ENCODE data around the gene GNA12.
"Not testable (repeated sequence)": the region's sequence is repeated elsewhere in the genome, so short reads cannot be mapped to it uniquely, and the experiment has no call there.

GNA12 gene

GRCh38 chr7:2691011-2691707 is 152.9 kb downstream of the GNA12 start:
- no peak for DNase-seq (ENCODE audit: low spot score)

DNA sequence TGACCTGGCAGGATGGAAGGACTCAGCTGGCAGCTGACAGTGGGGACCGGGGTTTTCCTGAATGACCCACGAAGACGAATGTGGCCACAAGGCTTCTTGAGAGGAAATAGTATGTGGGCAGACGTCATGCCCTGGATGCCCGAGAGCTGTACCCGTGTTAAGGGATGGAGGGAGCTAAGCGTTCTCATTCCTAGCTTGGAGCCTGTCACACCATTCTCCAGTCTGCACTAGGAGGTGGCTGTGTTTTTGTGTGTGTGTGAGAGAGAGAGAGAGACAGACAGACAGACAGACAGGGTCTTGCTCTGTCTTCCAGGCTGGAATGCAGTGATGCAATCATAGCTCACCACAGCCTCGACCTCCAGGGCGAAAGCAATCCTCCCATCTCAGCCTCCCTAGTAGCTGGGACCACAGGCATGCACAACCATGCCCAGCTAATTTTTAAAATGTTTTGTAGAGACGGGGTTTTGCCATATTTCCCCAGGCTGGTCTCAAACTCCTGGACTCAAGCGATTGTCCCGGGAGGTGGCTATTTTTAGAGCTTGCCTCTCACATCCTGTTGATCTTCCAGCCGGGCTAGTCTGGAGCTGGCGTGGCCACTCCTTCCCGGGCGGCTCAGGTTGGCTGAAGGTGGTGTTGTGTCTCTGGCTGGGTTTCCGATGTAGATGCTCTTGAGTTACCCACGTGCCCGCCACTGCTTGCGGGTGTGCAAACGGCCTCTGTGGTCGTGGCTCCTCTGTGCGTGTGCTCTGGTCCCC is 154.0 kb downstream of the GNA12 start:
- DNase-seq (ENCODE audit: low spot score): no peak

GRCh38 chr7:2689343-2689847 is 154.7 kb downstream of the GNA12 start:
- no peak for DNase-seq (ENCODE audit: low spot score)

DNA sequence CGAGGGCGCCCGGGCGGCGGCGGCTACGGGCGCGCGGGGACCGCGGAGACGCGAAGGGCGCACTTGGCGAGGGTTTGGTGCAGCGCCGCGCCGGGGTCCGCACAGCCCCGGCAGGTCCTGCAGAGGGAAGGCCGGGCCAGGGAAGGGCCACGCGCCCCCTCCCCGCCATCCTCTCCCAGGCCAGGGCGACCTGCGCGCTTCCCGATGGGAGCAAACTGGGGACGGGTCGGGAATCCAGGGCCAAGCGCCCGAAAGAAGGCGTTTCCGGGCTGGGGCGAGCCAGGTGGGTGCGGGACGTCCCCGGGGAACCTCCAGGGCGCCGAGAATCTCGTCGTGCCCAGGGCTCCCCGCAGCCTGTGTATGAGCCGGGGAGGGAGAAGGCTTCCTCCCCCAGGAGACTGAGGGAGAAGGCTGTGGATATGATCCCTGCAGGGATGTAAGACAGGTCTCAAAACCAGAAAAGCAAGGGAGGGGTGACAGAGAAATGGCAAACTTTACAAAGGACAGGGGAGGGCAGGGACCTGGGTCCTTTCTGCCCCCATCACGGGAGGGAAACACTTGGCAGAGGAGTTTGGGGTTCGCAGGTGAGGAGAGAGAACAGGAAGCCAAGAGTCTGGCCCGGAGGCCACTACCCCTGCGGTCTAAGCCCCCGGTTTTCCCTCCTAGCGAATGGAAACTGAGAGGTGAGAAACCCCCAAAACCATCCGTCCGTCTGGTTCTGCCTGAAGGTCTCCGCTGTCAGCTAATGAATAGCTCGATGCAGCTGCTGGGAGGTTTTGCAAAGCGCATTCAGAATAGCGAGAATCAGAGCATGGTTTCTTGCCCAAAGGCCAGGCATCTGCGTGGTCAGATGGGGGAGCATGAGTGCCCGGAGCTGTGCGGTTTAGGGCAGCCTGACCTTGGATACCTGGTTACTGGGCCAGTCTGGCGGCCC is 155.4 kb downstream of the GNA12 start:
- DNase-seq (ENCODE audit: low spot score): no peak

DNA sequence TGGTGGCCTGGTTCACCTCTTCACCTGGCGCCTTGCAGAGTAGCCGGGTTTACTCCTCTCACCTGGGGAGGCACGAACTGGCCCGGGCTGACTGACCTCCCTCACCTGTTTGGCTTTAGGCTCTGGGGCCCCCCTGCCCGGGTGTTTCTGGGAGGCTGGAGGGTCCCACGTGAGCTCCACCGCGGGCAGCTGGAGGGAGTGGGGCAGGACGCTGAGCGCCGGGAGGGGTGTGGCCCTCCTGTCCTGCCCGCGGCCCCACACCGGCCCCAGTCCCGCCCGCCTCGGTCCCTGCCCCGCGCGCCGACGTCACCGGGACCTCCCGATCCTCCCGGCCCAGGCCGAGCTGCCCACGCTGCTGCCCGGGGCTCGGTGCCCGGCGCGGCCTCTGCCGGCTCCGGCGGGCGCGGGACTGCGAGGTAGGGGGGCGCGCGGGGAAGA is 156.2 kb downstream of the GNA12 start, which contains the start of gene AMZ1:
AMZ1 (plus strand) TSS at position 322 of the 438 bp plus-strand sequence. CDS start 12,250 bp downstream, outside the sequence.
- DNase-seq (ENCODE audit: low spot score): peak; percentile 63

DNA sequence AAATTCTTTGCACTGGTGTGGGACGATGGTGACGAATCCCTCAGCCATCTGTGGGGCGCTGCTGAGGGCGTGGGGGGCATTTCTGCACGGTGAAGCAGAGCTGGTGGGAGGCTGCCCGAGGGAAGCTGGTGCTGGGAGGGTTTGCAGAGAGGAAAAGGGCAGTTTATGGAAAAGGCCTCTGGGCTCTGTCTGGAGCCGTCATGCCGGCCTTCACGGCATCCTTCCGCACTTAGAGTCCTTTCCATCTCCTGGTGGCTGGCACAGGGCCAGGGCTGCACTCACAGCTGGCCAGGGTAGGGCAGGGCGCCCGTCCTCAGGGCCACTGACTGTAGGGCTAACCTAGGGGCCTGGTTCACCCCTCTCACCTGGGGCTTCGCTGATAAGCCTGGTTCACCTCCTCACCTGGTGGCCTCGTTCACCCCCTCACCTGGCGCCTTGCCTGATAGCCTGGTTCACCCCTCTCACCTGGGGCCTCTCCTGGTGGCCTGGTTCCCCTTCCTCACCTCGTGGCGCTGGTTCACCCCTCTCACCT is 156.7 kb downstream of the GNA12 start:
- DNase-seq (ENCODE audit: low spot score): no peak

DNA sequence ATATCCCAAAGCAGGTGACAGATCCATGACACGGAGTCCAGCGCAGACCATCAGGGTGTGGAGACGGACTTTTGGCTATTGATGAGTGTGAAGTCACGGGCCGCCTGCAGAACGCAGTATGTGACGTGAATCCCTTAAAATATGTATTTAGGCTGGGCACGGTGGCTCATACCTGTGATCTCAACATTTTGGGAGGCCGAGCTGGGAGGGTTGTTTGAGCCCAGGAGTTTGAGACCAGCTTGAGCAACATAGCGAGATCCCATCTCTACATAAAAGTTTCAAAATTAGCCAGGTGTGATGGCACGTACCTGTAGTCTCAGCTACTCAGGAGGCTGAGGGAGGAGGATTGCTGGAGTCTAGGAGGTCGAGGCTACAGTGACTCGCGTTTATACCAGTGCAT is 158.0 kb downstream of the GNA12 start:
- DNase-seq (ENCODE audit: low spot score): no peak

DNA sequence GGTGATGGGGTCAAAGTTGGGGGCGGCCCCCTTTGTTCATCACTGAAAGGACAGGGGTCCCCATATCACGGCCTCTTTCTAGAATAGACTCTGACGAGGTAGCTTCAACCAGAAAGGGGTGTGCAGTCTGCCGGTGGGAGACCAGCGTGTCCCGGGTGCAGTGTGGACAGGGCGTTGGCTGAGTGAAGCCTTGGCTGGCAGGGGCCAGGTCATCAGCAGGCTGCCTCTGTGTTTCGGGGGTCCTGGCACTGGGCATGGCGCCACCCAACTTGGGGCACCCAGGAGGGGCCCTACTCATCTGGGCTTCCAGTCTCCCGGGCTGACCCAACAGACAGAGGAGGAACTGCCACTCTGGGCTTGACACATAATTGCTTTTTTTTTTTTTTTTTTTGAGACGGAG is 159.6 kb downstream of the GNA12 start:
- no peak for DNase-seq (ENCODE audit: low spot score)

- no peak for DNase-seq (ENCODE audit: low spot score)
These were observed 161.9 kb downstream of the GNA12 start for GRCh38 chr7:2681929-2682799.

DNA sequence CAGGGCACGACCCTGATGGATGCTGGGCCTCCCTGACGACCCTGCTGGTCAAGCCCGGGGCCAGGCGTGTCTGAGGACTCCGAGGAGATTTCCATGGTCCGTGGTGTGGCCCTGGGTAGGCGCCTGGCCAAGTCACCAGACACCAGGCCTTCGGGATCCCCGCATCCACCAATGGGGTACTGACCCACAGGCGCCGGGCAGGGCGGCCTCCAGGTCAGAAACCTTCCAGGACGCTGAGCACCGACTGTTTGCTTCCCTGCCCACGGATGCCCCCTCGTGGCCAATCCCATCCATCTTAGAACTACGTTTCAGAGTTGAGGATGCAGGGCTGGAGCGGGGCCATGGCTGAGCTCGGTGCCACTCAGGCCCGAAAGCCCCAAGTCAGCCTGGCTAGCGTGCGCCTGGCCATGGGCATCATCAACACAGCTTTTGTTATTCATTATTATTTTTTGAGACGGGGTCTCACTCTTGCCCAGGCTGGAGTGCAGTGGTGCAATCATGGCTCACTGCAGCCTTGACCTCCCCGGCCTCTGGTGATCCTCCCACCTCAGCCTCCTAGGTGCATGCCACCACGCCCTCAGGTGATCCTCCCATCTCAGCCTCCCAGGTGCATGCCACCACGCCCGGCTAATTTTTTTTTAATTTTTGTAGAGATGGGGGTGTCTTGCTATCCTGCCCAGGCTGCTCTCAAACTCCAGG is 163.2 kb downstream of the GNA12 start:
- DNase-seq (ENCODE audit: low spot score): peak; percentile 92

GRCh38 chr7:2680256-2680655 is 163.9 kb downstream of the GNA12 start:
- DNase-seq (ENCODE audit: low spot score): no peak

GRCh38 chr7:2679135-2680127 is 164.7 kb downstream of the GNA12 start:
- not testable (repeated sequence) for DNase-seq (ENCODE audit: low spot score)

- DNase-seq (ENCODE audit: low spot score): not testable (repeated sequence)
These were observed 165.7 kb downstream of the GNA12 start for GRCh38 chr7:2678454-2678853.

Data from AG08396 (cell line).